ENCODE measurements around the gene SPNS1.
A peak's percentile ranks its signal among the peaks of the same experiment; 100 is the strongest.

The SPNS1 gene

DNA sequence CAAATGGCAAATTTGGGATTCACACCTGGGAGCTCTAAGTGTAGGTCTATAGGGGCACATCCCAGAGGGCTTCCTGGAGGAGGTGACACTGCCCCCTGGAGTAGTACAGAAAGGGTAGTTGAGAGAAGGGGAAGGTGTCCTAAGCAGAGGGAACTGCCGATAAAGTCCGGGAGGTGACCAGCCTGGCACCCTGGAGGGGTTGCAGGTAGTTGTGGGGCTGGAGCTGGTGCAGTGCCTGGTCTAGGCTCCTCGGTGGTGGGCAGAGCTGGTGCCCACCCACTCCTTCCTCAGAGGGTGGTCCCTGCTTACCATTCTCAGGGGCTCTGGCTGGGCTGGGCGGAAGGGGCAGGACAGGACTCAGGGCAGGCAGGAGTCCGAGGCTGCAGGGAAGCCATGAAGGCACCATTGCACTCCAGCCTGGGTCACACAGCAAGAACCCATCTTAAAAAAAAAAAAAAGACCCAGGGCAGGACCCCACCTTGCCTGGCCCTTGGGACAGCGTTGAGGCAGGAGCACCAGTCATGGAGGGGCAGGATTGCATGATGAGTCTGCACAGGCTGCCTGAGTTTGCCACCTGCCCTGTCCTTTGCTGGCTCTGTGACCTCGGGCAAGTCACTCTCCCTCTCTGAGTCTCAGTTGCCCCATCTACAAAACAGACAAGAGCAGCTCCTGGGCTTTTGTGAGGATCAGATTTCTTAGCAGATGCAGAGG is 54.0 kb downstream of the SPNS1 start:
- DNase-seq (ENCODE audit: low read depth), result no peak

DNA sequence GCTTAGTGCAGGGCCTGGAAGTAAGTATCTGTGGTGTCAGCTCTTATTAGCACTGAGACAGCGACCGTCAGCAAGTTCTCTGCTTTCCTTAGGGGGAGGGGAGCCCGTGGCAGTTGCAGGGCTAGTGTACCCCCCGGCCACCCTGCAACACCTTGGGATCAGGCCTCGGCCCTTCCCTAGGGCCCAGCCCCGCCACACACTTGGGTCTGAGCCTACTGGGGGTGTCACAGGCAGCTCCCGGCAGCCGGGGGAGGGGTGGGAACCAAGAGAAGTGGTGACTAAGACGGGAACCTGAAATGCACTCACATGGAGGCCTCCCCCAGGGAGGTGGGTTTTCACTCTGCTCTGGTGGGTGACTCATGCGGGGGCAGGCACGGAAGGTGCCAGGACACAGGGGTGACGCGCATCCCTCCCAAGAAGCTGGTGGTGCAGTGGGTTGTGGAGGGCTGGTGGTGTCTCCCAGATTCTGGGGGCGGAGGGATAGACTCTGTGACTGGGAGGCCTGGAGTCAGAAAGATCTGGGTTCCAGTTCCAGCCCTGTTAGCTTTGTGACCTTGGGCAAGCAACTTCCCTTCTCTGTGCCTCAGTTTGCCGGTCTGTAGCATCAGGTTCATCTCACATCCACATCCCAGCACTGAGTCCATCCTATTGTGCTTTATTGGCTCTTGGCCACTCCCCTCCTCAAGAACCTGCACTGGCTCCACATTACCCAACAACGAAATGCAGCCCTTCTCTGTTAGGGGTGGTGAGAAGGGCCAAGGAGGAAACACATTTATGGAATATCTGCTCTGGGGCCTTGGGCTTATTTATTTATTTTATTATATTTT is 54.8 kb downstream of the SPNS1 start:
- DNase-seq (ENCODE audit: low read depth), result peak; percentile 79

DNA sequence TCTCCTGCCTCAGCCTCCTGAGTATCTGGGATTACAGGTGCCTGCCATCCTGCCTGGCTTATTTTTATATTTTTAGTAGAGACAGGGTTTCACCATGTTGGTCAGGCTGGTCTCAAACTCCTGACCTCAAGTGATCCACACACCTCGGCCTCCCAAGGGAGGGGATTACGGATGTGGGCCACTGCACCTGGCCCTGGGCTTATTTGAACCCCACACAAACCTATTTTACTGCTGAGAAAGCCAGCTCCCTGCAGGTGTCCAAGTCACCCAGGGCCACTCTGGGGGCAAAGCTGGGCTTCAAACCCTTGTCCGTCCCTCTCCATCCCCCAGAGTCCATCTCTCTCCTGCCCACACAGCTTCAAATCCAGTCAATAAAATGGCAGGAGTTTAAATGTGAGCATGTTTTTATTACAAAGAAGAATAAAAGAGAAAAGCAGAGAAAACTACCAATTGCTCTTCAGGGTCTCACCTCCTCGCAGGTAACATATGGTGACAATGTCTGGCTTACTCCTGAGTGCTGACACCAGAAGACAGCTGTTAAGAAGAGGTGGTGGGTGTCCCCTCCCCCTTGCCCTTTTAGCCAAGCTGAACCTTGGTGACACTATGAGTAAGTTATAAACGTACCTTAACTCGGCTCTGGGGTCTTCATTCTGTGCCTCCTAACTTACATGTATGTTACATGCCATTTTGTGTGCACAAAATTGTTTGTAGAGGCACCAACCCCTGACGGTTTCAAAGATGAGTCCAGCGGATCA is 55.7 kb downstream of the SPNS1 start:
- no peak for DNase-seq (ENCODE audit: low read depth)
